MM.1S (cell line): ENCODE results near the gene LUZP1.

Experiments used
- DNase-seq: peaks from one replicate; pipeline ENCODE4 v3.0.0-alpha.2; 2015
- H2AFZ ChIP-seq: fragments of 300-600 bp; sonication (generic); 2 replicates; pipeline ENCODE4 v1.6.0; 2016; ENCODE audit warnings: antibody characterized with exemption, low read length
- H3F3A ChIP-seq: fragments of 300-600 bp; sonication (generic); 2 replicates; pipeline ENCODE4 v1.6.1; 2016; ENCODE audit warnings: mild to moderate bottlenecking, antibody characterized with exemption, low read length, moderate library complexity, mixed read lengths; ENCODE audit not compliant: insufficient read depth
- H3K27ac ChIP-seq: fragments of 300-600 bp; sonication (generic); 2 replicates; pipeline ENCODE4 v1.5.1; 2016; ENCODE audit warnings: mild to moderate bottlenecking, low read length
- H3K27me3 ChIP-seq: fragments of 300-600 bp; sonication (generic); replicated peaks from 2 replicates; pipeline ENCODE4 v1.6.0; 2016; ENCODE audit warnings: low read length; ENCODE audit not compliant: insufficient read depth
- H3K36me3 ChIP-seq: fragments of 300-600 bp; sonication (generic); replicated peaks from 2 replicates; pipeline ENCODE4 v1.6.1; 2016; ENCODE audit warnings: mild to moderate bottlenecking, low read length, mixed read lengths; ENCODE audit not compliant: insufficient read depth
- H3K4me1 ChIP-seq: fragments of 300-600 bp; sonication (generic); 2 replicates; pipeline ENCODE4 v1.6.1; 2016; ENCODE audit warnings: low read length, mixed read lengths
- H3K4me2 ChIP-seq: fragments of 300-600 bp; sonication (generic); 2 replicates; pipeline ENCODE4 v1.6.0; 2016; ENCODE audit warnings: low read depth, low read length
- H3K4me3 ChIP-seq: fragments of 300-600 bp; sonication (generic); 2 replicates; pipeline ENCODE4 v1.5.1; 2016; ENCODE audit warnings: low read length, mixed read lengths
- H3K79me2 ChIP-seq: fragments of 300-600 bp; sonication (generic); 2 replicates; pipeline ENCODE4 v1.6.1; 2016; ENCODE audit warnings: mixed run types, low read length, mixed read lengths
- H3K9ac ChIP-seq: fragments of 300-600 bp; sonication (generic); 2 replicates; pipeline ENCODE4 v1.6.1; 2016; ENCODE audit warnings: low read length, mixed read lengths
- H3K9me2 ChIP-seq: fragments of 300-600 bp; sonication (generic); replicated peaks from 2 replicates; pipeline ENCODE4 v1.6.1; 2016; ENCODE audit warnings: mild to moderate bottlenecking, low read length, mixed read lengths; ENCODE audit not compliant: insufficient read depth
- H3K9me3 ChIP-seq: fragments of 300-600 bp; sonication (generic); replicated peaks from 2 replicates; pipeline ENCODE4 v1.6.1; 2016; ENCODE audit warnings: mild to moderate bottlenecking, low read length, mixed read lengths; ENCODE audit not compliant: insufficient read depth
- H4K20me1 ChIP-seq: fragments of 300-600 bp; sonication (generic); 2 replicates; pipeline ENCODE4 v1.6.1; 2016; ENCODE audit warnings: mild to moderate bottlenecking, low read length, moderate library complexity, mixed read lengths; ENCODE audit not compliant: insufficient read depth
- EZH2 ChIP-seq: fragments of 300-600 bp; sonication (generic); optimal IDR thresholded peaks from 2 replicates; pipeline ENCODE3; 2017; ENCODE audit warnings: low read depth, mild to moderate bottlenecking, antibody characterized with exemption, low read length, mixed read lengths
- EZH2phosphoT487 ChIP-seq: fragments of 300-600 bp; sonication (generic); IDR thresholded peaks from 2 replicates; pipeline ENCODE4 v1.6.1; 2018; ENCODE audit warnings: antibody characterized with exemption, low read length
- TF ChIP-seq, protein P1 (sequence below): fragments of 300-600 bp; sonication (generic); IDR thresholded peaks from 2 replicates; pipeline ENCODE4 v1.5.1; 2016; ENCODE audit warnings: antibody characterized with exemption, low read length, mixed read lengths

The LUZP1 gene

DNA sequence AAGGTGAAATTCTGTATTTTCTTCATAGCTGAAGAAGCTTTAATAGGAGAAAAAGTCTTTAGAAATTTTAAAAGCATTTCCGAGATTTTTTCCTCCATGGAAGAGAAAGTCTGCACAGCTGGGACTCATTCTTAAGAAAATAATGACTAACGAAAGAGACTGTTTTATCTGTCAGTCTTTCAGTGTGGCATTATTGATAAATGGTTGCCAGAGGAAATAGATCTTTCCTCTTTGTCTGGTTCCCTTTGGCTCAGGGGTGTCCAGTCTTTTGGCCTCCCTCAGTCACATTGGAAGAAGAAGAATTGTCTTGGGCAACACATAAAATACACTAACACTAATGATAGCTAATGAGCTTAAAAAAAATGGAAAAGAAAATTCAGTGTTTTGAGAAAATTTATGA lies 99.5 kb downstream of the LUZP1 start:
- Histone ChIP-seq H3K36me3 (no peaks in the 10 kb centered on the region), H4K20me1 (no peaks in the 10 kb centered on the region)
- no peak for TF ChIP-seq EZH2
- TF ChIP-seq, protein P1, sequence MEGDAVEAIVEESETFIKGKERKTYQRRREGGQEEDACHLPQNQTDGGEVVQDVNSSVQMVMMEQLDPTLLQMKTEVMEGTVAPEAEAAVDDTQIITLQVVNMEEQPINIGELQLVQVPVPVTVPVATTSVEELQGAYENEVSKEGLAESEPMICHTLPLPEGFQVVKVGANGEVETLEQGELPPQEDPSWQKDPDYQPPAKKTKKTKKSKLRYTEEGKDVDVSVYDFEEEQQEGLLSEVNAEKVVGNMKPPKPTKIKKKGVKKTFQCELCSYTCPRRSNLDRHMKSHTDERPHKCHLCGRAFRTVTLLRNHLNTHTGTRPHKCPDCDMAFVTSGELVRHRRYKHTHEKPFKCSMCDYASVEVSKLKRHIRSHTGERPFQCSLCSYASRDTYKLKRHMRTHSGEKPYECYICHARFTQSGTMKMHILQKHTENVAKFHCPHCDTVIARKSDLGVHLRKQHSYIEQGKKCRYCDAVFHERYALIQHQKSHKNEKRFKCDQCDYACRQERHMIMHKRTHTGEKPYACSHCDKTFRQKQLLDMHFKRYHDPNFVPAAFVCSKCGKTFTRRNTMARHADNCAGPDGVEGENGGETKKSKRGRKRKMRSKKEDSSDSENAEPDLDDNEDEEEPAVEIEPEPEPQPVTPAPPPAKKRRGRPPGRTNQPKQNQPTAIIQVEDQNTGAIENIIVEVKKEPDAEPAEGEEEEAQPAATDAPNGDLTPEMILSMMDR, result no peak
- no peak for TF ChIP-seq EZH2phosphoT487

GRCh38 chr1:23066075-23066474 lies 102.6 kb downstream of the LUZP1 start:
- H3K36me3 ChIP-seq, result no peaks in the 10 kb centered on the region
- DNase-seq, result no peak
- H3F3A ChIP-seq, result no peaks in the 10 kb centered on the region
- no peak overlapping the region for H3K9ac ChIP-seq
- H3K9me2 ChIP-seq, result no peaks in the 10 kb centered on the region
- no peak overlapping the region for H3K4me3 ChIP-seq
- TF ChIP-seq, protein P1, result no peak
- no peaks in the 10 kb centered on the region for H4K20me1 ChIP-seq
- H3K9me3 ChIP-seq, result no peaks in the 10 kb centered on the region
- no peak overlapping the region for H2AFZ ChIP-seq
- no peak overlapping the region for H3K27ac ChIP-seq
- no peaks in the 10 kb centered on the region for H3K27me3 ChIP-seq
- H3K79me2 ChIP-seq, result no peaks in the 10 kb centered on the region
- no peaks in the 10 kb centered on the region for H3K4me1 ChIP-seq
- H3K4me2 ChIP-seq, result no peak overlapping the region

More for the DNA sequence above, 99.5 kb downstream of the LUZP1 start:
- Histone ChIP-seq H3K4me1 (no peaks in the 10 kb centered on the region), H3K27me3 (no peaks in the 10 kb centered on the region), H3K9ac (no peak overlapping the region), H3K4me2 (no peak overlapping the region), H3K9me2 (no peaks in the 10 kb centered on the region), H3K4me3 (no peak overlapping the region), H3K27ac (no peak overlapping the region), H2AFZ (no peak overlapping the region), H3K79me2 (no peaks in the 10 kb centered on the region), H3K9me3 (no peaks in the 10 kb centered on the region), H3F3A (no peaks in the 10 kb centered on the region)
- no peak for DNase-seq

GRCh38 chr1:23065385-23065784 lies 103.3 kb downstream of the LUZP1 start:
- Histone ChIP-seq H3K4me2 (no peak overlapping the region), H3F3A (no peaks in the 10 kb centered on the region), H2AFZ (no peak overlapping the region), H3K4me1 (no peaks in the 10 kb centered on the region), H4K20me1 (no peaks in the 10 kb centered on the region), H3K9ac (no peak overlapping the region), H3K27ac (no peak overlapping the region), H3K36me3 (no peaks in the 10 kb centered on the region), H3K4me3 (no peak overlapping the region), H3K9me2 (no peaks in the 10 kb centered on the region), H3K27me3 (no peaks in the 10 kb centered on the region), H3K79me2 (no peaks in the 10 kb centered on the region), H3K9me3 (no peaks in the 10 kb centered on the region)
- TF ChIP-seq EZH2phosphoT487, result no peak
- TF ChIP-seq, protein P1, result no peak
- no peak for TF ChIP-seq EZH2
- no peak for DNase-seq

GRCh38 chr1:23062271-23062670 lies 106.4 kb downstream of the LUZP1 start:
- DNase-seq, result no peak
- H3K27ac ChIP-seq, result no peak overlapping the region
- no peaks in the 10 kb centered on the region for H3F3A ChIP-seq
- H3K9ac ChIP-seq, result no peak overlapping the region
- H3K4me1 ChIP-seq, result no peaks in the 10 kb centered on the region
- H4K20me1 ChIP-seq, result no peaks in the 10 kb centered on the region
- no peaks in the 10 kb centered on the region for H3K27me3 ChIP-seq
- H3K4me3 ChIP-seq, result no peak overlapping the region
- no peaks in the 10 kb centered on the region for H3K9me3 ChIP-seq
- H3K79me2 ChIP-seq, result no peaks in the 10 kb centered on the region
- TF ChIP-seq, protein P1, result no peak
- no peak for TF ChIP-seq EZH2phosphoT487
- TF ChIP-seq EZH2, result no peak
- no peak overlapping the region for H3K4me2 ChIP-seq
- H3K9me2 ChIP-seq, result no peaks in the 10 kb centered on the region
- H3K36me3 ChIP-seq, result no peaks in the 10 kb centered on the region
- H2AFZ ChIP-seq, result no peak overlapping the region
